Measurements from ENCODE around the gene GID4. TPM values are rescaled to one million over a fixed set of nuclear protein-coding genes. Genes with fewer than 3 reads are reported as not detected.

The GID4 gene
- total RNA-seq, 1 experiment from 2014 or later: 7.3 TPM

- TF ChIP-seq, protein P1, sequence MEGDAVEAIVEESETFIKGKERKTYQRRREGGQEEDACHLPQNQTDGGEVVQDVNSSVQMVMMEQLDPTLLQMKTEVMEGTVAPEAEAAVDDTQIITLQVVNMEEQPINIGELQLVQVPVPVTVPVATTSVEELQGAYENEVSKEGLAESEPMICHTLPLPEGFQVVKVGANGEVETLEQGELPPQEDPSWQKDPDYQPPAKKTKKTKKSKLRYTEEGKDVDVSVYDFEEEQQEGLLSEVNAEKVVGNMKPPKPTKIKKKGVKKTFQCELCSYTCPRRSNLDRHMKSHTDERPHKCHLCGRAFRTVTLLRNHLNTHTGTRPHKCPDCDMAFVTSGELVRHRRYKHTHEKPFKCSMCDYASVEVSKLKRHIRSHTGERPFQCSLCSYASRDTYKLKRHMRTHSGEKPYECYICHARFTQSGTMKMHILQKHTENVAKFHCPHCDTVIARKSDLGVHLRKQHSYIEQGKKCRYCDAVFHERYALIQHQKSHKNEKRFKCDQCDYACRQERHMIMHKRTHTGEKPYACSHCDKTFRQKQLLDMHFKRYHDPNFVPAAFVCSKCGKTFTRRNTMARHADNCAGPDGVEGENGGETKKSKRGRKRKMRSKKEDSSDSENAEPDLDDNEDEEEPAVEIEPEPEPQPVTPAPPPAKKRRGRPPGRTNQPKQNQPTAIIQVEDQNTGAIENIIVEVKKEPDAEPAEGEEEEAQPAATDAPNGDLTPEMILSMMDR (IDR thresholded peaks at IDR 0.05; ENCODE audit: unreplicated experiment): no peak
- BruUV-seq (replicated peaks): no TSS peak
- Mint-ChIP-seq H3K9me3 (ENCODE audit: low read depth, unreplicated experiment) (no peaks in the 10 kb centered on the region), H3K4me1 (ENCODE audit: low read depth, unreplicated experiment) (no peaks in the 10 kb centered on the region), H3K27me3 (ENCODE audit: unreplicated experiment) (no peaks in the 10 kb centered on the region), H3K36me3 (ENCODE audit: insufficient read depth, unreplicated experiment) (no peaks in the 10 kb centered on the region), H3K4me3 (ENCODE audit: low read depth, unreplicated experiment) (no peak overlapping the region), H3K27ac (ENCODE audit: unreplicated experiment) (no peak overlapping the region)
- intact Hi-C loops (cut with micrococcal nuclease; ENCODE audit: unreplicated experiment): no loop called here
- DNase-seq: no peak
- CTCF ChIA-PET: no interaction called here
These were observed 25.2 kb upstream of the GID4 start for GRCh38 chr17:18014006-18014405.

DNA sequence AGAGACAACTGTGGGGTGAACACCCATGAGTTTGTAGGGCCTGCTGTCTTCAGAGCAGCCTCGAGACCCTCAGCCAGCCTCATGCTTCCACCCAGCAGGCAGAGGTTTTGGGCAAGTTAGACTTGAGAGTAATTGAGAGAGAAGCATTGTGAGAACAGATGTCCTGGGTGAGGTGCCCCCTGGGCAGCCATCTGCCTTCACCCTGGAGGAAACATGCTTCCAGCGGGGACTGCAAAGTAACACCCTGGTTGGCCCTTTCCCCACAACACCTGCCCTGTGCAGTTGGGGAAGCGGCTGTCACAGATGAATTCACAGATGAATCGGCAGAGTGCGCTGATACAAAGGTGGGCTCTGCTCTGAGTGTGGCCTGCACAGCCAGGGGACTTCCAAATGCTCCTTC is 23.6 kb upstream of the GID4 start:
- no TSS peak for BruUV-seq (replicated peaks)
- TF ChIP-seq, protein P1 (IDR thresholded peaks at IDR 0.05; ENCODE audit: unreplicated experiment): no peak
- intact Hi-C loops (cut with micrococcal nuclease; ENCODE audit: unreplicated experiment): no loop called here
- no peaks in the 10 kb centered on the region for H3K4me1 Mint-ChIP-seq (ENCODE audit: low read depth, unreplicated experiment)
- no peaks in the 10 kb centered on the region for H3K27me3 Mint-ChIP-seq (ENCODE audit: unreplicated experiment)
- DNase-seq: no peak
- H3K4me3 Mint-ChIP-seq (ENCODE audit: low read depth, unreplicated experiment): no peak overlapping the region
- H3K27ac Mint-ChIP-seq (ENCODE audit: unreplicated experiment): no peak overlapping the region
- H3K9me3 Mint-ChIP-seq (ENCODE audit: low read depth, unreplicated experiment): no peaks in the 10 kb centered on the region
- CTCF ChIA-PET: no interaction called here
- no peaks in the 10 kb centered on the region for H3K36me3 Mint-ChIP-seq (ENCODE audit: insufficient read depth, unreplicated experiment)

- Mint-ChIP-seq H3K4me1 (ENCODE audit: low read depth, unreplicated experiment) (no peaks in the 10 kb centered on the region), H3K27ac (ENCODE audit: unreplicated experiment) (no peak overlapping the region), H3K9me3 (ENCODE audit: low read depth, unreplicated experiment) (no peaks in the 10 kb centered on the region), H3K4me3 (ENCODE audit: low read depth, unreplicated experiment) (no peak overlapping the region), H3K27me3 (ENCODE audit: unreplicated experiment) (no peaks in the 10 kb centered on the region), H3K36me3 (ENCODE audit: insufficient read depth, unreplicated experiment) (no peaks in the 10 kb centered on the region)
- TF ChIP-seq, protein P1 (IDR thresholded peaks at IDR 0.05; ENCODE audit: unreplicated experiment): no peak
- intact Hi-C loops (cut with micrococcal nuclease; ENCODE audit: unreplicated experiment): no loop called here
- no TSS peak for BruUV-seq (replicated peaks)
- DNase-seq: no peak
- CTCF ChIA-PET: no interaction called here
These were observed 22.8 kb upstream of the GID4 start for GRCh38 chr17:18016426-18016825.

- intact Hi-C loops (cut with micrococcal nuclease; ENCODE audit: unreplicated experiment): no loop called here
- Mint-ChIP-seq H3K4me1 (ENCODE audit: low read depth, unreplicated experiment) (no peaks in the 10 kb centered on the region), H3K27me3 (ENCODE audit: unreplicated experiment) (no peaks in the 10 kb centered on the region), H3K36me3 (ENCODE audit: insufficient read depth, unreplicated experiment) (no peaks in the 10 kb centered on the region), H3K27ac (ENCODE audit: unreplicated experiment) (no peak overlapping the region), H3K4me3 (ENCODE audit: low read depth, unreplicated experiment) (no peak overlapping the region), H3K9me3 (ENCODE audit: low read depth, unreplicated experiment) (no peaks in the 10 kb centered on the region)
- TF ChIP-seq, protein P1 (IDR thresholded peaks at IDR 0.05; ENCODE audit: unreplicated experiment): no peak
- no peak for DNase-seq
- no TSS peak for BruUV-seq (replicated peaks)
- CTCF ChIA-PET: no interaction called here
These were observed 21.2 kb upstream of the GID4 start for GRCh38 chr17:18017958-18018357.
